Psoas muscle (tissue), 8 donors: Measurements from ENCODE around the gene PUS3. TPM values are rescaled to one million over a fixed set of nuclear protein-coding genes. Genes with fewer than 3 reads are reported as not detected.

Source experiments
- ATAC-seq, 4 donors: fragments of 200-7000 bp; cut with Tn5 transposase; one replicate each; pipeline ENCODE4 v1.9.1; 2020; ENCODE audit warnings: moderate library complexity in 3 of 4, mild to moderate bottlenecking in 2 of 4
- DNase-seq, 2 donors: peaks; one replicate each; pipeline ENCODE4 v3.0.0-alpha.2; 2020
- H3K27ac ChIP-seq: fragments of 200-600 bp; one replicate; pipeline ENCODE4 v1.8.0; 2022
- H3K27me3 ChIP-seq, 3 donors: fragments of 200-600 bp in 1 of 3; one replicate each; pipeline versions ENCODE4 v1.6.1 to v1.8.0; 2013 to 2022; ENCODE audit warnings: low read length in 2 of 3, mild to moderate bottlenecking in 2 of 3, moderate library complexity in 1 of 3; ENCODE audit not compliant: insufficient read depth in 3 of 3
- H3K36me3 ChIP-seq, 2 donors: fragments of 200-600 bp in 1 of 2; one replicate each; pipeline versions ENCODE4 v1.6.1 to v1.8.0; 2013 to 2022; ENCODE audit warnings: low read depth in 1 of 2, mild to moderate bottlenecking in 1 of 2, moderate library complexity in 1 of 2; ENCODE audit not compliant: insufficient read depth in 1 of 2
- H3K4me1 ChIP-seq: fragments of 200-600 bp; one replicate; pipeline ENCODE4 v1.8.0; 2022
- H3K4me3 ChIP-seq: fragments of 200-600 bp; one replicate; pipeline ENCODE4 v1.8.0; 2022; ENCODE audit warnings: mild to moderate bottlenecking
- H3K9me3 ChIP-seq: fragments of 200-600 bp; one replicate; pipeline ENCODE4 v1.8.0; 2022
- WGBS, 3 donors: extraction: QIAGEN DNeasy Blood & Tissue Kit; methylation state at CpG; one replicate each; pipeline versions ENCODE4 v1.1.6 to v1.1.7; 2013; 5-methylcytosine and 5-hydroxymethylcytosine counted together
- intact Hi-C, 2 donors: fragments of 100-400 bp; cut with DNase I; formaldehyde crosslinking; loops; one replicate each; pipeline versions ENCODE4 v1.11.0 to v1.14.2; 2022
- polyA plus RNA-seq, 3 donors: library from polyadenylated mRNA; stranded (reverse); fragments of 200-250 nt; gene quantifications; one replicate each; pipeline ENCODE4 v1.2.3, GENCODE V29; 2013
- total RNA-seq, 4 donors: library from RNA; stranded (reverse); fragmentation: NEBNext Ultra II Directional in 2 of 4; extraction: Animal tissue kit (Norgen Biotek cat#: 25700) in 2 of 4; gene quantifications; one replicate each; pipeline versions ENCODE4 v1.2.1 to v1.2.4, GENCODE V29; 2021 to 2023
- TF ChIP-seq, protein P1 (sequence below): fragments of 200-600 bp; IDR thresholded peaks from one replicate; pipeline ENCODE4 v1.8.0; 2022; ENCODE audit warnings: antibody characterized with exemption
- donor health status: healthy with polysubstance abuse.
- donor health status: DM: no; HTN: no; CAD: no; lungs with moderate emphysema.
- donor health status: Bipolar disorder and iron deficiency.
- donor health status: healthy.
- donor health status: DM: yes; HTN: yes; CAD: no.
- donor health status: DM: no; HTN: no; CAD: no.
- donor health status: DM: no; HTN: no; CAD: no.
- donor health status: DM: yes; HTN: yes; CAD: no.

PUS3 gene
- total and polyA plus RNA-seq, 7 donors = 9.0 to 17.5 (median 16.1) TPM

DNA sequence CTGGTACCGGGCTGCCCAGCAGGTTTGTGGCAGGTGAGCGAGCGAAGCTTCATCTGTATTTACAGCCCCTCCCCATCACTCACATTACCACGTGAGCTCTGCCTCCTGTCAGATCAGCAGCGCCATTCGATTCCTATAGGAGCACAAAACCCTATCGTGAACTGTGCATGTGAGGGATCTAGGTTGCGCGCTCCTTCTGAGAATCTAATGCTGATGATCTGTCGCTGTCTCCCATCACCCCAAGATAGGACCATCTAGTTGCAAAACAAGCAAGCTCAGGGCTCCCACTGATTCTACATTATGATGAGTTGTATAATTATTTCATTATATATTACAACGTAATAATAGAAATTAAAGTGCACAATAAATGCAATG lies 27.1 kb upstream of the PUS3 start:
- no peak overlapping the region for H3K27ac ChIP-seq
- no peak overlapping the region for H3K4me3 ChIP-seq
- H3K9me3 ChIP-seq = no peaks in the 10 kb centered on the region
- H3K27me3 ChIP-seq = no peaks in the 10 kb centered on the region
- H3K36me3 ChIP-seq = no peaks in the 10 kb centered on the region
- WGBS, 3 donors = 89 to 90% (median 90%) methylated on average over 11 of the region's 11 CpGs
- TF ChIP-seq, protein P1, sequence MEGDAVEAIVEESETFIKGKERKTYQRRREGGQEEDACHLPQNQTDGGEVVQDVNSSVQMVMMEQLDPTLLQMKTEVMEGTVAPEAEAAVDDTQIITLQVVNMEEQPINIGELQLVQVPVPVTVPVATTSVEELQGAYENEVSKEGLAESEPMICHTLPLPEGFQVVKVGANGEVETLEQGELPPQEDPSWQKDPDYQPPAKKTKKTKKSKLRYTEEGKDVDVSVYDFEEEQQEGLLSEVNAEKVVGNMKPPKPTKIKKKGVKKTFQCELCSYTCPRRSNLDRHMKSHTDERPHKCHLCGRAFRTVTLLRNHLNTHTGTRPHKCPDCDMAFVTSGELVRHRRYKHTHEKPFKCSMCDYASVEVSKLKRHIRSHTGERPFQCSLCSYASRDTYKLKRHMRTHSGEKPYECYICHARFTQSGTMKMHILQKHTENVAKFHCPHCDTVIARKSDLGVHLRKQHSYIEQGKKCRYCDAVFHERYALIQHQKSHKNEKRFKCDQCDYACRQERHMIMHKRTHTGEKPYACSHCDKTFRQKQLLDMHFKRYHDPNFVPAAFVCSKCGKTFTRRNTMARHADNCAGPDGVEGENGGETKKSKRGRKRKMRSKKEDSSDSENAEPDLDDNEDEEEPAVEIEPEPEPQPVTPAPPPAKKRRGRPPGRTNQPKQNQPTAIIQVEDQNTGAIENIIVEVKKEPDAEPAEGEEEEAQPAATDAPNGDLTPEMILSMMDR = no peak
- ATAC-seq = no peak
- H3K4me1 ChIP-seq = no peaks in the 10 kb centered on the region
- intact Hi-C loops = no loop called here
- DNase-seq = no peak

DNA sequence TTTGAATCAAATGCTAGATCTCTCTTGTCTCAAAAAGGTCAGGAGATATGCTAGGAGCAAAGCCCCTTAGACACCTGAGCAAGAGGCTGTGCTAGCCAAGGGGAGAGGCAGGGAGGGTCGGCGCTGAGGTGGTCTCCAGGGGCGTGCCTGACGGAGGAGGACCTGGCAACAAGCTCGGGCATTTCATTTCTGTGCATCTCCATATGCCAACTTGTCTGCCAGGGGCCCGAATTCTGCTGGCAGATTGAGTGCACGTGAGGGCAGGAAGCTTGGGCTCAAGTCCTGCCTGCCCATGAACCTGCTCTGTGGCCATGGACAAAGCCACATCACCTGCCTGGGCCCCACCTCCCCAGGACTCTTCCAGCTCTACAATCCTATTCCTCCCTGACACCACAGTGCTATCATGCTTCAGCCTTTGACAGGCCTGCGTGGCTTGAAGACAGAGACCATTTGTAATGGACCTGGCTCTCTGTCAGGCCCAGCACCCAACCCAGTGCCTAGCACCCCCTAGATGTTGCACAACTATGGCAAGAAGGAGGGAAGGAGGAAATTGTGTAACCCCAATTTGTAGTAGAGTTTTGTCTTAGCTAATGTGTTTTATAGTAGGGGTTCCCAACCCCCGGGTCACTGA lies 26.6 kb upstream of the PUS3 start:
- WGBS, 3 donors = 71 to 79% (median 75%) methylated on average over 9 of the region's 9 CpGs
- intact Hi-C loops = loop anchor here in 1 of 2 donors (10.0 kb wide), 1 partner anchor 335 kb away; the partner anchor contains the start of genes FOXRED1 and SRPRA

DNA sequence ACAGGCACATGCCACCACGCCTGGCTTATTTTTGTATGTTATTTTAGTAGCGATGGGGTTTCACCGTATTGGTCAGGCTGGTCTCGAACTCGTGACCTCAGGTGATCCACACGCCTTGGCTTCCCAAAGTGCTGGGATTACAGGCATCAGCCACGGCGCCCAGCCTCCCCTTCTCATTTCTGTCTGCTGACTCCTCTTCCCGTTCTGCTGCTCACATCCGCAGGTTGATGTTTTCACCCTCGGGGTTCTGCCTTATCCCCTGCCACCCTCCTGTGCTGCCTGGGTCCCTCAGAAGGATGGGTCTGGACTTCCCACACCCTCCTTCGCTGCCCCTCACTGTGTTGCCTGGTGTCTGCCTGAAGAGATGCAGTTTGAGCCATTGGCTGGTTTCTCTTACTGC lies 23.7 kb upstream of the PUS3 start:
- intact Hi-C loops = loop anchor here in 1 of 2 donors (10.0 kb wide), 1 partner anchor 338 kb away; the partner anchor contains the start of genes FOXRED1 and SRPRA
- TF ChIP-seq, protein P1 = no peak
- no peaks in the 10 kb centered on the region for H3K27me3 ChIP-seq
- no peak overlapping the region for H3K27ac ChIP-seq
- H3K9me3 ChIP-seq = no peaks in the 10 kb centered on the region
- no peaks in the 10 kb centered on the region for H3K36me3 ChIP-seq
- 90 to 93% (median 93%) methylated on average over 12 of the region's 12 CpGs for WGBS, 3 donors
- H3K4me3 ChIP-seq = no peak overlapping the region
- DNase-seq = no peak
- ATAC-seq = no peak
- H3K4me1 ChIP-seq = no peaks in the 10 kb centered on the region

More for the DNA sequence above, 26.6 kb upstream of the PUS3 start:
- no peak overlapping the region for H3K27ac ChIP-seq
- H3K4me3 ChIP-seq = no peak overlapping the region
- H3K27me3 ChIP-seq = no peaks in the 10 kb centered on the region
- DNase-seq (no peak), ATAC-seq (no peak)
- TF ChIP-seq, protein P1 = no peak
- no peaks in the 10 kb centered on the region for H3K9me3 ChIP-seq
- no peaks in the 10 kb centered on the region for H3K36me3 ChIP-seq
- H3K4me1 ChIP-seq = no peaks in the 10 kb centered on the region

DNA sequence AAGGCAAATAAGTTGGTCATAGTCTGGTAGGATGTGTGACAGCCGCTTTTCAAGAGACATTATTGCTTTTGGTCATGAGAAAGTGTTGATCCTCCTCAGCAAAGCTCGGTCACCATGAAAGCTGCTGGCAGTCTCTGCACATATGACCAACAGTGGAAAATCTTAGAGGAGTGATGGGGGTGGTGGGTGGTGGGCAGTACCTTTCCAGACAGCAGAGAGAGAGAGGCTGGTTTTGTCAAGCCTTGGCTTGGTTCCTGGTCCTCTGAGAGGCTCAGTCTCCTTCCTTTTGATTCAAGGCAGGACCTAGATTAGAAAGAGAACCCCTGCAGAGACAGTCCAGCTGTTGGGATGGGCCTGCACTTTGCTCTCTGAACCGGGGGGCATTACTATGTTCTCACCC lies 22.8 kb upstream of the PUS3 start:
- Histone ChIP-seq H3K36me3 (no peaks in the 10 kb centered on the region), H3K4me1 (no peaks in the 10 kb centered on the region), H3K9me3 (no peaks in the 10 kb centered on the region), H3K27ac (no peak overlapping the region), H3K27me3 (no peaks in the 10 kb centered on the region), H3K4me3 (no peak overlapping the region)
- no peak for DNase-seq
- no peak for ATAC-seq
- TF ChIP-seq, protein P1 = no peak
- intact Hi-C loops = loop anchor here in 1 of 2 donors (10.0 kb wide), 1 partner anchor 339 kb away; the partner anchor contains the start of genes FOXRED1 and SRPRA
- WGBS, 3 donors = 54 to 69% (median 57%) methylated on average over 3 of the region's 3 CpGs
